Activated T-cell treated with anti-CD3 and anti-CD28 coated beads, Interleukin-2, amount 50 U/mL, for 1 hour (primary cell): ENCODE measurements around the gene SLC13A3.

Source experiments
- DNase-seq: peaks from one replicate; pipeline ENCODE4 v3.0.0-alpha.2; 2020

The SLC13A3 gene

DNA sequence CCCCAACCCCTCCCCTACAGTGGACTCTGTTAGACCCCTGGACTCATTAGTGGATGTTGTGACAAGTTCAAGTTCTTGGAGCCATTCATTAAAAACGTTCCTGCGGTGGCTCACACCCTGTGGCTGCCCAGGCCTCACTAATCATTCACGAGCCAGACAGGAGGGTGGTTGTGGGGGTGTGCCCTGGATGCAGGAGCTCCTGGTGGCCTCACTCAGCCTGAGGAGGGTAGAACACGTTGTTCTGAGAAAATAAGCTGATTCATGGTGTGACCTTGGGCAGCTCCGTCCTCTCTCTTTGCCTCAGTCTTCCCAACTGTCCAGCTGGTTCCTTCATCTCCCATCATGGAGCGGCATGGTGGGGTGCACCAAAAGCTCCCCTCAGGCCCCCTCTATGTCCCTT is 16.7 kb downstream of the SLC13A3 start:
- no peak for DNase-seq

GRCh38 chr20:46631874-46632446 is 19.3 kb downstream of the SLC13A3 start:
- no peak for DNase-seq

GRCh38 chr20:46631212-46631869 is 19.9 kb downstream of the SLC13A3 start:
- no peak for DNase-seq

- DNase-seq = no peak
Measured at GRCh38 chr20:46630306-46630705, 21.0 kb downstream of the SLC13A3 start.

- no peak for DNase-seq
Measured at GRCh38 chr20:46629341-46629740, 21.9 kb downstream of the SLC13A3 start.

DNA sequence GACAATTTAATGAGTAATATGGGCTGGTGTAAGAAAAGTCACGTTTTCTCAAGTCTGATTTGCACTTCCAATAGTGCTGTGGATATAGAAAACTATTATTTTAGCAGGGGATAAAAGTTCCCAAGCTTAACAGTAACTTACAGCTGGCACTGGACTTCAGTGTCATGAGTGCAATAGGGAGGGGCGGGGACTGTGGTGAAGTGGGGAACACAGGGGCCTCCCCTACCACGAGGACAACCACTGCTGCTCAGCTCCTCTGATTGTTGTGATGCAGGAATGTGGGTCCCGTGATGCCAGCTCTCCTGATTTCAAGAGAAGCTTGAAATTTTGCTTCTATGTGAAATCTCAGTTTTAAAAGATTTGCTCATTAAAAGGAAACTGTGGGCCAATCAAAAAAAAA is 24.0 kb downstream of the SLC13A3 start:
- DNase-seq = no peak

GRCh38 chr20:46626758-46627157 is 24.5 kb downstream of the SLC13A3 start:
- no peak for DNase-seq

GRCh38 chr20:46625875-46626373 is 25.3 kb downstream of the SLC13A3 start:
- no peak for DNase-seq

GRCh38 chr20:46624946-46625345 is 26.3 kb downstream of the SLC13A3 start:
- DNase-seq = no peak

GRCh38 chr20:46622165-46622564 is 29.1 kb downstream of the SLC13A3 start:
- no peak for DNase-seq

DNA sequence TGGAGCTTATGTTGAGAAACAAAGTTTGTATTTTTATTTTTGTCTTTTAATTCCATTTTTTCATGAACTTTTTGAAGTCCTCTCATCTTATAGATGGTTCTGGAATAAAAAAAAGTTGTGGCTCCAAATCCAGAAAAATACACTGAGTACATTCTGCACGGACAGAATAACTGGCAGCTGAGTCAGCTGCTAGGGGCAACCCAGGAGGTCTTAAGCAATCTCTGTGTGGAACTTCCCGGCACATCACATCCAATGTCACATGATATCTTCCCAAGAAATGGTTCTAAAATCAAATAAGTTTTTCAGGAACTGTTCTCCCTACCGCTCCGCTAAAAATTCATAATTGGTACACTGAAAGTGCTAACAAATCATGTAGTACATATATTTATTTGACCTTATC is 29.8 kb downstream of the SLC13A3 start:
- DNase-seq = no peak

DNA sequence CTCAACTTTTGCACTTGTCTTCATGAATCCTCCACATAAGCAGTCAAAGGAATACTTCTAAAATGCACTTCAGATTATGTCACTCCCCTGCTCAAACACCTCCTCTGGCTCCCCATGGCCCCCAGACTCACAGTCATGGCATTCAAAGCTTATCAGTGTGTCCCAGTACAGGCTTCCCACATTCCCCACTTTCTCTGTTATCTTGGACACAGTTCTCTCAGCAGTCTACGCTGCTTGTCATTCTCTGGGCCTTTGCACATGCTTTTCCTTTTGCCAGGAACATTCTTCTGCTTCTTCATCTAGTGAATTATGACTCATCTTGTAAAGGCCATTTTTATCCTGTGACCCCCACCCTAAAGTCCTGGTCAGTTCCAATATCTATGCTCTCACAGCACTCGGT is 31.8 kb downstream of the SLC13A3 start:
- DNase-seq = no peak

- no peak for DNase-seq
Measured at GRCh38 chr20:46618316-46619100, 32.8 kb downstream of the SLC13A3 start.

- no peak for DNase-seq
Measured at GRCh38 chr20:46614503-46614902, 36.8 kb downstream of the SLC13A3 start.

- DNase-seq = no peak
Measured at GRCh38 chr20:46610145-46610544, 41.1 kb downstream of the SLC13A3 start.

GRCh38 chr20:46609043-46609442 is 42.2 kb downstream of the SLC13A3 start:
- no peak for DNase-seq

DNA sequence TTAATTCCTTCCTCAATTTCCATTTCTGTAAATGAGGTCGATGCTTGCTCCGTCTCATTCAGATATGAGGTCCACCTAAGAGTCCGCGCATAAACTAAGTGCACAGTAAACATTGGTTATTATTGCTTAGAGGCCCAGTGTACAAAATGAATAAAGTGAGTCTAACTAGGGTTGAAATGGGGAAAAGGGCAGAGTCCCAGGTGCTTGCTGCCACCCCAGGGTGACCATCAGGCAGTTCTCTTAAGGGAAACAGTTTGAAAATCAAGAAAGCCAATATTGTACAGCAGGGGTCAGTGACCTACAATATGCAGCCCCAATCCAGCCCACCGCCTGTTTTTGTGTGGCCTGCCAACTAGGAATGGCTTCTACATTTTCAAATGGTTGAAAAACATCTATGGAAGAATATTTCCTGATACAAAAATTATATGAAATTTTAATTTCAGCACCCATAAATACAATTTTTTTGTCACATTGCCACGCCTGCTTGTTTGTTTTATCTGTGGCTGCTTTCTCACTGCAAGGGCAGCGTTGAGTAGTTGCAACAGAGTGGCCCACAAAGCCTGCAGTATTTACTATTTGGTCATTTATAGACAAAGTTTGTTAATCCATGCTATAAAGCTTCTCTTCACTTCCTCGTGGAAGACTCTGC is 43.3 kb downstream of the SLC13A3 start:
- DNase-seq = no peak

GRCh38 chr20:46607191-46607848 is 43.9 kb downstream of the SLC13A3 start:
- DNase-seq = no peak

DNA sequence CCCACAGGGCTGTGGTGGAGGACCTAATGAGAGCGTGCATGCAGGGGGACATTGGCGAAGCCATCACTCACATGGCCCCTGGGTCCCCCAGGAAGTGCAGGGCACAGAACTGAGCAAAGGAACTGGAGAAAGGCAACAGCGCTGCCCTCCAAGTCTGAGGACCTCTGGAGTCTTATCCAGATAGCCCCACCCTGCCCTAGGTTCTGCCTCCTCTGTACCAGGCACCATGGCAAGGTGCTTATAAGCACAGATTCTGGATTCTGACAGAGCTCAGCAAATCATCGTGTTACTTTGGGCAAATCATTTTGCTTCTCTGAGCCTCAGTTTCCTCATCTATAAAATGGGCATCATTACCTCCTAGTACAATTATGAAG is 44.5 kb downstream of the SLC13A3 start:
- no peak for DNase-seq

DNA sequence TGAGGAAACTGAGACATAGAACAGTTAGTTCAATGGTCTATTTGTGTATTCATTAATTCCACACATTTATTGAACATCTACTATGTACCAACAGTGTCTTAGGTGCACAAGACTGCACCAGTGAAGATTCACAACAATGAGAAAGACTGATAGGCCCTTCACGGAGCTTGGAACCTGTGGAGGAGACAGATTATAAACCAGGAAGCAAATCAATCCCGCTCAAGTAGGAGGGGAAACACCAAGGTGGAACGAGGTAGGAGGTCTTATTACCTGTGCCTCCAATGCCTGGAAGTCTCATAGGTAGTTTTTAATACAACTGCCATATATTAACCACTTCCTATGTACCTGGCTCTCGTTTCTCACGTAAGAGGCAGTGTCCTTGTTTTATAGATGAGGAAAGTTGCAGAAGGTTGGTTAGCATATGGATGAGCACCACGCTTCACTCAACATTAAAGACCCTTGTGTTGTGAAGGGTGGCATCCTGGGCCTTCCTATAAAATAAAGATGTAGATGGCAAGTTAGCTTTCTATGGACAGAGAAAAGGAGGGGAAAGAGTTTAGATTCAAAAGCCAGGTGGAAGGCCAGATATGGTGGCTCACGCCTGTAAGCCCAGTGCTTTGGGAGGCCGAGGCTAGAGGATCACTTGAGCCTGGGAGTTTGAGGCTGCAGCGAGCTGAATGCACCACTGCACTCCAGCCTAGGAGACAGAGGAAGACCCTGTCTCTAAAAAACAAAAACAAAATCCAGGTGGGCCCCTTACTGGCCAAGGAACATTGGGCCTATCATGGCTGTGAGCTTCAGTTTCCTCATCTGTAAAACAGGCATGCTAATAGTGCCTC is 45.1 kb downstream of the SLC13A3 start:
- DNase-seq = no peak

DNA sequence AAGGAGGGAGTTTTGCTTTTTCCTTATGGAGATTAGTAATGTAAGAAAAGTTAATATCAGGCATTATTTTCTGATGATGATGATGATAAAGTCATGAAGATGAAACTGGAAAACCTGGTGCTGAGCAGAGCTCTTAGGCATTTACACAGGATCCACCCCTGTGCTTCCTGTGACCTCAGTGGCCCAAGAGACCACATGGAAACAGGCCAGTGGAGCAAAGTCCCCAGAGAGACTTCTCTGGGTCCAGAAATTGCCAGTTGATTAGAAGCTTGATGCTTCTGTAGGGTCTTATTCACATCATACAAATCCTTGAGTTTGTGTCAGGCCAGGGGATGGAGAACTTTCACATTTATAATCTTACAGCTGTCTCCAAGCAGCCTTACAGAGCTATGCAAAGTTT is 46.1 kb downstream of the SLC13A3 start:
- DNase-seq = no peak

GRCh38 chr20:46604551-46605133 is 46.6 kb downstream of the SLC13A3 start:
- DNase-seq = no peak
